ENCODE measurements around the gene SH3BP2. TPM values are rescaled to one million over a fixed set of nuclear protein-coding genes. Genes with fewer than 3 reads are reported as not detected.

Gene SH3BP2
- total RNA-seq, 2 donors from 2014 or later, result 24.3 to 41.3 TPM

DNA sequence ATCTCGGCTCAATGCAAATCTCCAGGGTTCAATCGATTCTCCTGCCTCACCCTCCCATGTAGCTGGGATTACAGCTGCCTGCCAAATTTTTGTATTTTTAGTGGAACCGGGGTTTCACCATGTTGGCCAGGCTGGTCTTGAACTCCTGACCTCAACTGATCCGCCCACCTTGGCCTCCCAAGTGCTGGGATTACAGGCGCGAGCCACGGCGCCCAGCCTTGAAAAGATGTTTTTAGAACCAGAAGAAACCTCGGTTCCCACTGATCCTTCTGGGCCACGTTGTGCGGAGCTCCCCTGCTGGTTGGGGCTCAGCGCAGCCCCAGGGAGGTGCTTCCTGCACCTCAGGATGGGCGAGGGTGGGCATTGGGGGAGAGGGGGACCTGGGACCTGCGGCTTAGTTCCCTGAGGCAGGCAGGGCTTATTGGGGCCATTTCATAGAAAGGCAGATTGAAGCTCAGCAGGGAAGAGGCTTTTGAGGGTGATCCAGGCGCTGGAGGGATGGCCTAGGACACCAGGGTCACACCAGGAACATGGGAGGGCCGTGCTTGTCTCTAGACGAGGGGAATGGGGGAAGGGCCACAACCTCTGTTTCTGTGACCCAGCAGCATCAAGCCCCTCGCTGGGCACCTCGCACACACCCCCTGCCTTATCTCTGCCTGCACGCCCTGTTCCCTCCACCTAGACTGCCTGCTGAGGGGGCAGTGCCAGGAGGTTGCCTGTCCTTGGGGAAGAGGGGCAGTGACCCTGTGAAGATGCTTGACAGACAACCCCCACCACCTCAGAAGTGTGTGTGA is 44.4 kb downstream of the SH3BP2 start:
- intact Hi-C loops (cut with DNase I), result no loop called here
- Histone ChIP-seq H3K4me1 (replicated peaks) (no peaks in the 10 kb centered on the region), H3K4me3 (no peak overlapping the region), H3K36me3 (no peaks in the 10 kb centered on the region), H3K9me3 (no peaks in the 10 kb centered on the region), H3K27me3 (replicated peaks; ENCODE audit: insufficient read depth) (no peaks in the 10 kb centered on the region), H3K27ac (peak overlapping the region in 1 of 2 donors; percentile 13)
- TF ChIP-seq POLR2AphosphoS5 (IDR thresholded peaks at IDR 0.05) (no peak), POLR2A (IDR thresholded peaks at IDR 0.05) (no peak)
- TF ChIP-seq, protein P1, sequence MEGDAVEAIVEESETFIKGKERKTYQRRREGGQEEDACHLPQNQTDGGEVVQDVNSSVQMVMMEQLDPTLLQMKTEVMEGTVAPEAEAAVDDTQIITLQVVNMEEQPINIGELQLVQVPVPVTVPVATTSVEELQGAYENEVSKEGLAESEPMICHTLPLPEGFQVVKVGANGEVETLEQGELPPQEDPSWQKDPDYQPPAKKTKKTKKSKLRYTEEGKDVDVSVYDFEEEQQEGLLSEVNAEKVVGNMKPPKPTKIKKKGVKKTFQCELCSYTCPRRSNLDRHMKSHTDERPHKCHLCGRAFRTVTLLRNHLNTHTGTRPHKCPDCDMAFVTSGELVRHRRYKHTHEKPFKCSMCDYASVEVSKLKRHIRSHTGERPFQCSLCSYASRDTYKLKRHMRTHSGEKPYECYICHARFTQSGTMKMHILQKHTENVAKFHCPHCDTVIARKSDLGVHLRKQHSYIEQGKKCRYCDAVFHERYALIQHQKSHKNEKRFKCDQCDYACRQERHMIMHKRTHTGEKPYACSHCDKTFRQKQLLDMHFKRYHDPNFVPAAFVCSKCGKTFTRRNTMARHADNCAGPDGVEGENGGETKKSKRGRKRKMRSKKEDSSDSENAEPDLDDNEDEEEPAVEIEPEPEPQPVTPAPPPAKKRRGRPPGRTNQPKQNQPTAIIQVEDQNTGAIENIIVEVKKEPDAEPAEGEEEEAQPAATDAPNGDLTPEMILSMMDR (IDR thresholded peaks at IDR 0.05), result no peak
- no peak for DNase-seq (ENCODE audit: low spot score)
- WGBS, result 66% methylated on average over 20 of the region's 20 CpGs

DNA sequence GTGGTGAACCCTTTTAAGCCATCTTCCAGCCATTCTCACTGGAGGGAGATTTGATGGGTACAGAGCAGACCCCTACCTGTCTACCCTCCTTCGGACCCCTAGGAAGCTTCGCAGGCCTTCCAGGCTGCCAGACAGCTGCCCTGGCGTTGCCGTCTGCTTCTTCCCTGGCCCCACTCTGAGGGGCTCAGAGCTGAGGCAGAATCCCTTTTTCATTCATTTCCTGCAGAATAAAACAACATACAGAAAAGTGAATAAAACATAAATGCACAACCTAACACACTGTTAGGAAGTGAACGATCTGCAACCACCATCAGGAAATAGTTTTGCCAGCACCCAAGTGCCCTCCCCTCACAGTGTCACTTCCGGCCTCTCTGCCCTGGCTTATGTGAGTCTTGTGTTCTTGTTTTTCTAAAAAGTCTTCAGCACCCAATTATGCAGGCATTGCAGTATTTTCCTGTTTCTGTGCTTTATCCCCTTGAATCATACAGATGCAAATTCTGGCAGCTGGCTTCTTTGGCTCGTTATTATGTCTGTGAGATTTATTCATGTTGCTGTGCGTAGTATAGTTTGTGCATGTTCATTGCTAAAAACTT is 45.1 kb downstream of the SH3BP2 start:
- no peak for DNase-seq (ENCODE audit: low spot score)
- TF ChIP-seq POLR2AphosphoS5 (IDR thresholded peaks at IDR 0.05) (peak; percentile 19), POLR2A (IDR thresholded peaks at IDR 0.05) (no peak)
- H3K9me3 ChIP-seq, result no peaks in the 10 kb centered on the region
- H3K4me1 ChIP-seq (replicated peaks), result no peaks in the 10 kb centered on the region
- WGBS, result 40% methylated on average over 8 of the region's 8 CpGs
- no peaks in the 10 kb centered on the region for H3K36me3 ChIP-seq
- no peak overlapping the region for H3K4me3 ChIP-seq
- intact Hi-C loops (cut with DNase I), result no loop called here
- no peaks in the 10 kb centered on the region for H3K27me3 ChIP-seq (replicated peaks; ENCODE audit: insufficient read depth)
- peak overlapping the region in 1 of 2 donors; percentile 13 for H3K27ac ChIP-seq

- no peaks in the 10 kb centered on the region for H3K4me1 ChIP-seq (replicated peaks)
- H3K4me3 ChIP-seq, result no peak overlapping the region
- no peak overlapping the region for H3K27ac ChIP-seq
- intact Hi-C loops (cut with DNase I), result no loop called here
- TF ChIP-seq POLR2AphosphoS5 (IDR thresholded peaks at IDR 0.05) (no peak), POLR2A (IDR thresholded peaks at IDR 0.05) (no peak)
- TF ChIP-seq, protein P1 (IDR thresholded peaks at IDR 0.05), result no peak
- H3K36me3 ChIP-seq, result no peaks in the 10 kb centered on the region
- DNase-seq (ENCODE audit: low spot score), result no peak
- no peaks in the 10 kb centered on the region for H3K27me3 ChIP-seq (replicated peaks; ENCODE audit: insufficient read depth)
- 94% methylated on average over 3 of the region's 3 CpGs for WGBS
- no peaks in the 10 kb centered on the region for H3K9me3 ChIP-seq
These were observed 46.2 kb downstream of the SH3BP2 start for GRCh38 chr4:2839060-2839459.

- no peak for TF ChIP-seq POLR2A (IDR thresholded peaks at IDR 0.05)
- no peak for TF ChIP-seq POLR2AphosphoS5 (IDR thresholded peaks at IDR 0.05)
- TF ChIP-seq, protein P1 (IDR thresholded peaks at IDR 0.05), result no peak
- Histone ChIP-seq H3K36me3 (no peaks in the 10 kb centered on the region), H3K4me1 (replicated peaks) (peaks cover 2% of the 10 kb centered on the region), H3K4me3 (peak overlapping the region; percentile 69 to 96), H3K27me3 (replicated peaks; ENCODE audit: insufficient read depth) (no peaks in the 10 kb centered on the region), H3K9me3 (no peaks in the 10 kb centered on the region), H3K27ac (peak overlapping the region; percentile 92 to 95)
- DNase-seq (ENCODE audit: low spot score), result no peak
- intact Hi-C loops (cut with DNase I), result loop anchor here (5.0 kb wide), 1 partner anchor 90 kb away; no protein-coding TSS in a partner anchor
- 17% methylated on average over 10 of the region's 10 CpGs for WGBS
These were observed 49.9 kb downstream of the SH3BP2 start for GRCh38 chr4:2842687-2843262.

GRCh38 chr4:2843263-2843940 is 50.5 kb downstream of the SH3BP2 start, which contains the start of gene ADD1:
TSS of gene ADD1 (plus strand) at chr4:2843844. CDS start at chr4:2875916, 32,072 bp downstream.
- Histone ChIP-seq H3K4me3 (peak within 1 kb of the TSS; percentile 69 to 96), H3K27ac (peak within 1 kb of the TSS; percentile 92 to 95), H3K36me3 (no peaks in the 10 kb centered on the region), H3K9me3 (no peaks in the 10 kb centered on the region), H3K27me3 (replicated peaks; ENCODE audit: insufficient read depth) (no peaks in the 10 kb centered on the region), H3K4me1 (replicated peaks) (peaks cover 2% of the 10 kb centered on the region)
- TF ChIP-seq POLR2AphosphoS5 (IDR thresholded peaks at IDR 0.05), result peak; percentile 83
- peak; percentile 75 for TF ChIP-seq POLR2A (IDR thresholded peaks at IDR 0.05)
- TF ChIP-seq, protein P1 (IDR thresholded peaks at IDR 0.05), result no peak
- WGBS, result under 1% methylated on average over 26 of the region's 65 CpGs
- DNase-seq (ENCODE audit: low spot score), result peak; percentile 90
- intact Hi-C loops (cut with DNase I), result loop anchor here (5.0 kb wide), 1 partner anchor 89 kb away; no protein-coding TSS in a partner anchor

All from prostate gland (tissue), 2 donors.